ENCODE data around the gene APOC4.

Gene APOC4

DNA sequence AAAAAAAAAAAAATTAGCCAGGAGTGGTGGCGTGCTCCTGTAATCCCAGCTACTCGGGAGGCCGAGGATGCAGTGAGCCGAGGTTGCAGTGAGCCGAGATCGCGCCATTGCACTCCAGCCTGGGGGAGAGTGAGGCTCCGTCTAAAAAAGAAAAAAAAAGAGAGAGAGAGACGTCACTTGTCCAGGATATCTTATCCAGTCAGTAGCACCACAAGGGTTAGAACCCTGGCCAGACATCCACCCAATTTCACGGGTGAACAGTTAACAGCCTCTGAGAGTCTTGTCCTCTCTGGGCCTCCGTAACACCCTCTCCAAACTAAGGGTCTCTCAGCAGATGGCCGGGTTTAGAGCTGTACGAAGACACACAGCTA, 12.2 kb downstream of the APOC4 start:
- Histone ChIP-seq H3K4me2 (ENCODE audit: low read length) (peak overlapping the region; percentile 72), H3K27me3 (ENCODE audit: low read depth, low read length) (no peaks in the 10 kb centered on the region), H3K4me3 (ENCODE audit: low read length) (peak overlapping the region; percentile 83), H3K79me2 (ENCODE audit: low read length) (peaks cover 52% of the 10 kb centered on the region), H3K36me3 (replicated peaks; ENCODE audit: low read depth, low read length) (no peaks in the 10 kb centered on the region), H3K27ac (ENCODE audit: low read length) (peak overlapping the region; percentile 85), H3K4me1 (ENCODE audit: low read length) (peaks cover 29% of the 10 kb centered on the region), H4K20me1 (ENCODE audit: insufficient read depth, low read length) (peaks cover 24% of the 10 kb centered on the region), H3K9ac (ENCODE audit: low read length) (peak overlapping the region; percentile 87), H2AFZ (ENCODE audit: low read depth, low read length) (peak overlapping the region; percentile 98), H3K9me3 (ENCODE audit: insufficient read depth, low read length) (no peaks in the 10 kb centered on the region)
- TF ChIP-seq EZH2phosphoT487 (IDR thresholded peaks at IDR 0.05; ENCODE audit: low read depth), result no peak
- TF ChIP-seq, protein P1, sequence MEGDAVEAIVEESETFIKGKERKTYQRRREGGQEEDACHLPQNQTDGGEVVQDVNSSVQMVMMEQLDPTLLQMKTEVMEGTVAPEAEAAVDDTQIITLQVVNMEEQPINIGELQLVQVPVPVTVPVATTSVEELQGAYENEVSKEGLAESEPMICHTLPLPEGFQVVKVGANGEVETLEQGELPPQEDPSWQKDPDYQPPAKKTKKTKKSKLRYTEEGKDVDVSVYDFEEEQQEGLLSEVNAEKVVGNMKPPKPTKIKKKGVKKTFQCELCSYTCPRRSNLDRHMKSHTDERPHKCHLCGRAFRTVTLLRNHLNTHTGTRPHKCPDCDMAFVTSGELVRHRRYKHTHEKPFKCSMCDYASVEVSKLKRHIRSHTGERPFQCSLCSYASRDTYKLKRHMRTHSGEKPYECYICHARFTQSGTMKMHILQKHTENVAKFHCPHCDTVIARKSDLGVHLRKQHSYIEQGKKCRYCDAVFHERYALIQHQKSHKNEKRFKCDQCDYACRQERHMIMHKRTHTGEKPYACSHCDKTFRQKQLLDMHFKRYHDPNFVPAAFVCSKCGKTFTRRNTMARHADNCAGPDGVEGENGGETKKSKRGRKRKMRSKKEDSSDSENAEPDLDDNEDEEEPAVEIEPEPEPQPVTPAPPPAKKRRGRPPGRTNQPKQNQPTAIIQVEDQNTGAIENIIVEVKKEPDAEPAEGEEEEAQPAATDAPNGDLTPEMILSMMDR (IDR thresholded peaks at IDR 0.05; ENCODE audit: low read depth, low read length), result no peak

DNA sequence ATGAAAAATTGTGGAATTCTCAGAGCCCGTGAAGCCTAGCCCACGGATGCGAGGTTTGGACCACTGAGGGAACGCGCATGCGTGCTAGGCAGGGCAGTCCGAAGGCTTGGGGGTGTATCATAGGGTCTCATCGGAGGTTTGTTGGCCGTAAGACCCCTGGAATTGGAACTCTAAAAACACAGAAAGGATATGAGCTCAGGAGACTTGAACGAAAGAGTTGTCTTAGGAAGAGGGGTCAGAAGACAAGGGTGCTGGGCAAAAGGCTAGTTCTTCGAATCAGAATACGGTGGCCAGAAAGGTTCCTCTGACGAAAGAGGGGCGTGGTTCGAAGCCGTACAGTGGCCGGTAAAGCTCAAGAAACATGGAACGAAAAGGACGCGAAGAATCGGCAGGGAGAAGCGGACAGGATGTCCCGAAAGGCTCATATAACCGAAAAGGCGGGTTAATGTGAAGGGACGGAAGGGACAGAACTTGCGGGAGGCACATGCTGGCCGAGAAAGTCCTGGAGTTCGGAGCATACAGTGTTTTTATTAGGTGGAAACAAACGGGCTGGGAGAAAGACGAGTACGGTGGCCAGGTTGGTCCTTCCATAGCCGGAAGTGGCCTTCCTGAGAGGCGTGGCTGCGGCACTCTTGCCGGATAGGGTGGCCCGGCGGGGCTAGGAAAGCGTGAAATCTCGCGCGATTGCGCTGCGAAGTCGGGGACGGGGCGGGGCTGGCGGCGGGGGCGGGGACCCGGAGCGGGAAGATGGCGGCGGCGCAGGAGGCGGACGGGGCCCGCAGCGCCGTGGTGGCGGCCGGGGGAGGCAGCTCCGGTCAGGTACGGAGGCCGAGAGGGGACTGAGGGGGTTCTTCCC, 12.8 kb downstream of the APOC4 start, which contains the start of gene CLPTM1:
Gene CLPTM1, plus strand, starts transcription at position 732 of the 856 bp plus-strand sequence. Its CDS starts 16 bp downstream, at position 748.
- no peaks in the 10 kb centered on the region for H3K36me3 ChIP-seq (replicated peaks; ENCODE audit: low read depth, low read length)
- H3K4me2 ChIP-seq (ENCODE audit: low read length), result peak within 1 kb of the TSS; percentile 100
- H2AFZ ChIP-seq (ENCODE audit: low read depth, low read length), result peak within 1 kb of the TSS; percentile 98
- H3K9me3 ChIP-seq (ENCODE audit: insufficient read depth, low read length), result no peaks in the 10 kb centered on the region
- H3K9ac ChIP-seq (ENCODE audit: low read length), result peak within 1 kb of the TSS; percentile 95
- TF ChIP-seq EZH2phosphoT487 (IDR thresholded peaks at IDR 0.05; ENCODE audit: low read depth), result no peak
- TF ChIP-seq, protein P1 (IDR thresholded peaks at IDR 0.05; ENCODE audit: low read depth, low read length), result no peak
- peaks cover 24% of the 10 kb centered on the region for H4K20me1 ChIP-seq (ENCODE audit: insufficient read depth, low read length)
- no peaks in the 10 kb centered on the region for H3K27me3 ChIP-seq (ENCODE audit: low read depth, low read length)
- H3K27ac ChIP-seq (ENCODE audit: low read length), result peak within 1 kb of the TSS; percentile 85
- H3K79me2 ChIP-seq (ENCODE audit: low read length), result peaks cover 59% of the 10 kb centered on the region
- peak within 1 kb of the TSS; percentile 83 for H3K4me3 ChIP-seq (ENCODE audit: low read length)
- peaks cover 29% of the 10 kb centered on the region for H3K4me1 ChIP-seq (ENCODE audit: low read length)

- no peaks in the 10 kb centered on the region for H3K9me3 ChIP-seq (ENCODE audit: insufficient read depth, low read length)
- peaks cover 36% of the 10 kb centered on the region for H3K4me1 ChIP-seq (ENCODE audit: low read length)
- H3K4me3 ChIP-seq (ENCODE audit: low read length), result peak overlapping the region; percentile 83
- H3K4me2 ChIP-seq (ENCODE audit: low read length), result peak overlapping the region; percentile 100
- H3K27ac ChIP-seq (ENCODE audit: low read length), result peak overlapping the region; percentile 60
- H2AFZ ChIP-seq (ENCODE audit: low read depth, low read length), result peak overlapping the region; percentile 40; the same call in 1 of the 2 replicates
- peaks cover 68% of the 10 kb centered on the region for H3K79me2 ChIP-seq (ENCODE audit: low read length)
- peaks cover 5% of the 10 kb centered on the region for H3K36me3 ChIP-seq (replicated peaks; ENCODE audit: low read depth, low read length)
- no peaks in the 10 kb centered on the region for H3K27me3 ChIP-seq (ENCODE audit: low read depth, low read length)
- H3K9ac ChIP-seq (ENCODE audit: low read length), result peak overlapping the region; percentile 95
- TF ChIP-seq, protein P1 (IDR thresholded peaks at IDR 0.05; ENCODE audit: low read depth, low read length), result no peak
- TF ChIP-seq EZH2phosphoT487 (IDR thresholded peaks at IDR 0.05; ENCODE audit: low read depth), result no peak
- peaks cover 33% of the 10 kb centered on the region for H4K20me1 ChIP-seq (ENCODE audit: insufficient read depth, low read length)
Measured at GRCh38 chr19:44955505-44956439, 13.7 kb downstream of the APOC4 start.

Measured in OCI-LY3 (cell line).